ENCODE measurements around the gene CES4A.

GRCh38 chr16:66948837-66949225, 39.6 kb upstream of the CES4A start:
- TF ChIP-seq SNAPC2 (CRISPR knock-in tag; IDR thresholded peaks at IDR 0.05) (no peak), ZNF180 (CRISPR knock-in tag; IDR thresholded peaks at IDR 0.05; ENCODE audit: borderline replicate concordance, low read depth) (no peak), PCBP1 (IDR thresholded peaks at IDR 0.05; ENCODE audit: borderline replicate concordance, low read depth, low read length) (no peak), HIVEP1 (CRISPR knock-in tag; IDR thresholded peaks at IDR 0.05) (no peak), SIN3A (IDR thresholded peaks at IDR 0.05; ENCODE audit: borderline replicate concordance, low read depth, low read length) (no peak), SP1 (IDR thresholded peaks at IDR 0.05) (no peak), SP1 (CRISPR knock-in tag; IDR thresholded peaks at IDR 0.05) (no peak)
- TF ChIP-seq, protein P1, sequence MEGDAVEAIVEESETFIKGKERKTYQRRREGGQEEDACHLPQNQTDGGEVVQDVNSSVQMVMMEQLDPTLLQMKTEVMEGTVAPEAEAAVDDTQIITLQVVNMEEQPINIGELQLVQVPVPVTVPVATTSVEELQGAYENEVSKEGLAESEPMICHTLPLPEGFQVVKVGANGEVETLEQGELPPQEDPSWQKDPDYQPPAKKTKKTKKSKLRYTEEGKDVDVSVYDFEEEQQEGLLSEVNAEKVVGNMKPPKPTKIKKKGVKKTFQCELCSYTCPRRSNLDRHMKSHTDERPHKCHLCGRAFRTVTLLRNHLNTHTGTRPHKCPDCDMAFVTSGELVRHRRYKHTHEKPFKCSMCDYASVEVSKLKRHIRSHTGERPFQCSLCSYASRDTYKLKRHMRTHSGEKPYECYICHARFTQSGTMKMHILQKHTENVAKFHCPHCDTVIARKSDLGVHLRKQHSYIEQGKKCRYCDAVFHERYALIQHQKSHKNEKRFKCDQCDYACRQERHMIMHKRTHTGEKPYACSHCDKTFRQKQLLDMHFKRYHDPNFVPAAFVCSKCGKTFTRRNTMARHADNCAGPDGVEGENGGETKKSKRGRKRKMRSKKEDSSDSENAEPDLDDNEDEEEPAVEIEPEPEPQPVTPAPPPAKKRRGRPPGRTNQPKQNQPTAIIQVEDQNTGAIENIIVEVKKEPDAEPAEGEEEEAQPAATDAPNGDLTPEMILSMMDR (CRISPR knock-in tag; IDR thresholded peaks at IDR 0.05), result no peak
